Type B pancreatic cell (in vitro differentiated cells): ENCODE data around the gene TGFBR1. TPM values are rescaled to one million over a fixed set of nuclear protein-coding genes. Genes with fewer than 3 reads are reported as not detected.

Experiments used
- DNase-seq: peaks from one replicate; pipeline ENCODE4 v3.0.0; 2021; ENCODE audit warnings: mixed read lengths; ENCODE audit not compliant: unreplicated experiment; ENCODE audit errors: extremely low spot score
- H3K27ac Mint-ChIP-seq: 2 replicates; pipeline ENCODE4 v1.8.0; 2021; ENCODE audit warnings: mild to moderate bottlenecking, mixed read lengths
- H3K27me3 Mint-ChIP-seq: 2 replicates; pipeline ENCODE4 v1.8.0; 2021; ENCODE audit warnings: mixed read lengths
- H3K36me3 Mint-ChIP-seq: 2 replicates; pipeline ENCODE4 v1.8.0; 2021; ENCODE audit warnings: mixed read lengths
- H3K4me1 Mint-ChIP-seq: one replicate; pipeline ENCODE4 v1.8.0; 2021; ENCODE audit warnings: mixed read lengths; ENCODE audit not compliant: unreplicated experiment
- H3K4me3 Mint-ChIP-seq: 2 replicates; pipeline ENCODE4 v1.8.0; 2021; ENCODE audit warnings: mild to moderate bottlenecking, mixed read lengths
- H3K9me3 Mint-ChIP-seq: 2 replicates; pipeline ENCODE4 v1.8.0; 2021; ENCODE audit warnings: mixed read lengths
- total RNA-seq: library from RNA; stranded (reverse); gene quantifications from 2 replicates; pipeline ENCODE4 v1.2.1, GENCODE V29; 2021; ENCODE audit warnings: low replicate concordance
- TF ChIP-seq, protein P1 (sequence below): fragments of 200-600 bp; sonication (generic); conservative IDR thresholded peaks from 2 replicates; pipeline ENCODE4 v1.5.0; 2021; ENCODE audit warnings: antibody characterized with exemption, mild to moderate bottlenecking

Gene TGFBR1
- total RNA-seq, 1 donor from 2014 or later, result 88.1 TPM

DNA sequence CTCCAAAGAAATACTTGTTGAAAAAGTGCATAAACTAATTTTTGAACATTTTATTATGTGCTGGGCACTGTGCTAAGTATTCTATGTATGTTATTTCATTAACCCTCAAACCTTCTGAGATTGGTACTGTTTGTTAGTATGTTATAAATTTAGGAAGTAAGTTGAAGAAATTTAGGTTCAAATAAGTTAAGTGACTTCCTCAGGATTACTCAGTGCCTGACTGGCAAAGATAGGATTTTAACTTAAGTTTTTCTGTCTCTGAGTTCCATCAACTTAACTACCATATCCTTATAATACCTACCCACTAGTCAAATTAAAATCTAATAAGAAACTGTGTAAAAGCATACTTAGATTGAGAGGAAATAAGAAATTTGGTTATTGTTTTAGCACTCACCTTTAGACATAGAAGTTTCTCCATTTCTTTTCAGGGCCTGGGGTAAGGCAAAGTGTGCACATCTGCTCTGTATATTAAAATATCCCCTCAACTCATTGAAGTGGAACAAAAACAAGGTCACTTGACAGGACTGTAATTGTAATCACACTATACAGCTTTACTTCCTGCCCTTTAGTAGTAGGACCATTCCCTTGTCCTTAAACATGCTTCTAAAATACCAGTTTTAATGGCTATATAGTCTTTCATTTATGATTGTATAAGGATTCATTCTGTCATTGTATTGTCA, 15.2 kb downstream of the TGFBR1 start:
- no peaks in the 10 kb centered on the region for H3K9me3 Mint-ChIP-seq
- H3K36me3 Mint-ChIP-seq, result peaks cover 7% of the 10 kb centered on the region
- DNase-seq, result no peak
- TF ChIP-seq, protein P1, sequence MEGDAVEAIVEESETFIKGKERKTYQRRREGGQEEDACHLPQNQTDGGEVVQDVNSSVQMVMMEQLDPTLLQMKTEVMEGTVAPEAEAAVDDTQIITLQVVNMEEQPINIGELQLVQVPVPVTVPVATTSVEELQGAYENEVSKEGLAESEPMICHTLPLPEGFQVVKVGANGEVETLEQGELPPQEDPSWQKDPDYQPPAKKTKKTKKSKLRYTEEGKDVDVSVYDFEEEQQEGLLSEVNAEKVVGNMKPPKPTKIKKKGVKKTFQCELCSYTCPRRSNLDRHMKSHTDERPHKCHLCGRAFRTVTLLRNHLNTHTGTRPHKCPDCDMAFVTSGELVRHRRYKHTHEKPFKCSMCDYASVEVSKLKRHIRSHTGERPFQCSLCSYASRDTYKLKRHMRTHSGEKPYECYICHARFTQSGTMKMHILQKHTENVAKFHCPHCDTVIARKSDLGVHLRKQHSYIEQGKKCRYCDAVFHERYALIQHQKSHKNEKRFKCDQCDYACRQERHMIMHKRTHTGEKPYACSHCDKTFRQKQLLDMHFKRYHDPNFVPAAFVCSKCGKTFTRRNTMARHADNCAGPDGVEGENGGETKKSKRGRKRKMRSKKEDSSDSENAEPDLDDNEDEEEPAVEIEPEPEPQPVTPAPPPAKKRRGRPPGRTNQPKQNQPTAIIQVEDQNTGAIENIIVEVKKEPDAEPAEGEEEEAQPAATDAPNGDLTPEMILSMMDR, result no peak
- H3K27me3 Mint-ChIP-seq, result no peaks in the 10 kb centered on the region
- H3K27ac Mint-ChIP-seq, result no peak overlapping the region
- H3K4me1 Mint-ChIP-seq, result peaks cover 37% of the 10 kb centered on the region
- no peak overlapping the region for H3K4me3 Mint-ChIP-seq

DNA sequence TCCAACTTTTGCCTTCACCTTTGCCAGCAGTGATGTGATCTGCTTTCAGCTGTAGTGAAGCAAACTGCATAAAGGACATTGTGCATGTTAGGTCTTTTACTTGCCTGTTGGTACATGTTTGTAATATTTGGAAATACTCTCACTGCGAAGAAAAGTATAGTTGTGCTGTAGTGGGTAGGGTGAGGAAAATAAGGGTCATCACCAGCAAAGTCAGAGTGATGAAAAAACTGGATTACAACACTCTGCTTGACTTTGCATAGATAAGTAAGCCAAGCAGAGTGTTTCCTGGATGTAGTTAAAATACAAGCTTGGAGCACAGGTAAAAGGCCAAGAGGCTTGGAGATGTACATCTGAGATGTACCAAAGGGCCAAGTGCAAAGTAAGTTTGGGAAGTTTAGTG, 16.7 kb downstream of the TGFBR1 start:
- Mint-ChIP-seq H3K4me3 (no peak overlapping the region), H3K9me3 (no peaks in the 10 kb centered on the region), H3K27ac (no peak overlapping the region), H3K36me3 (peaks cover 7% of the 10 kb centered on the region), H3K27me3 (no peaks in the 10 kb centered on the region), H3K4me1 (peaks cover 27% of the 10 kb centered on the region)
- TF ChIP-seq, protein P1, result no peak
- DNase-seq, result no peak

DNA sequence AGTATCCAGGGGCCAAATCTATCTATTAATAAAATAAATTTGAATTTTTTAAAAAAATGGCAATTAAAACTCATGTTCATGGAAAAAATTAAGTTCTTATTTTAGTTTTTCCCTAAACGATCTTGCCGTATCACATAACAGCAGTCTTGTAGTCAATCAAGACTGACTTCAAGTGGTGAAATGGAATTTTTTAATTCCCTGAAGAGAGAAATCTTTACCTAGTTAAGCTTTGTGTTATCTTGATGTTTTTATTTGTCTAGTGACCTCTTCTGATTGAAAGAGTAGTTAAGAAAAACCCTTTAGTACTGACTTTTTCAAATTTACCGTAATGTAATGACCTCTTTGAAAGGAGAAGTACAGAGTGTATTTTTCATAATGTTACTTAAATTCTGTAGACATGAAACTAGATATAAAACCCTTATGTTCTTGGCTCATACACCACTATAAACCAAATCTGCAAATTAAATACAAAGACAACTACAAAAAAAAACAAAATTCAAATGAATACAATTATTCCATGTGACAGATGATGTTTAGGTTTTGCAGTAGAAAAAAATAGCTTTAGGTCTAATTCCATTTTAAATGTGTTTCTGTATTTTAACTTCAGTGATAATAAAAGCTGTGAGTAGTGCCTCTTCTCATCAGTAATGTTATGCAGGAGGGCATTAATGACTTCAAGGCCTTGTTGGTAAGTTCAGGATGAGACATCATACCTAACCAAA, 19.8 kb downstream of the TGFBR1 start:
- peaks cover 5% of the 10 kb centered on the region for H3K9me3 Mint-ChIP-seq
- H3K27me3 Mint-ChIP-seq, result no peaks in the 10 kb centered on the region
- DNase-seq, result no peak
- TF ChIP-seq, protein P1, result no peak
- H3K36me3 Mint-ChIP-seq, result peaks cover 11% of the 10 kb centered on the region
- no peak overlapping the region for H3K27ac Mint-ChIP-seq
- peaks cover 33% of the 10 kb centered on the region for H3K4me1 Mint-ChIP-seq
- H3K4me3 Mint-ChIP-seq, result no peak overlapping the region

DNA sequence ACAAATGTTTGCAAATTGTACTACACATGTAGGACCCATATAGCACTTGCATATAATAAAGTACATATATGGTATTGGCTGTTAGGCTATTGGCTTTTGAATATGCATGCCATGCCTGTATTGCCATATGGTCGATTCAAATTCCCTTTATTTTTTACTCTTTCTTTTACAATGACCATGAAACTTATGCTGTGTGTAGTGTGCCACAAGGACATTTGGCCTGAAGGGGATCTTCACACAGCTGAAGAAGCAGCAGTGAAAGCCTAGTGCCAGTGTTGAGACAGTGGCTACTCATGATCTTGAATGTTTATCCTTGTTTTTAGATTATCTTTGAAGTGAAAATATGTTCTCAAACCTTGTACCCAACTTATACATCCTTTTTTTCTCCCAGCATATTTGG, 20.5 kb downstream of the TGFBR1 start:
- Mint-ChIP-seq H3K27ac (no peak overlapping the region), H3K27me3 (no peaks in the 10 kb centered on the region), H3K4me3 (no peak overlapping the region), H3K4me1 (peaks cover 29% of the 10 kb centered on the region), H3K9me3 (peaks cover 5% of the 10 kb centered on the region), H3K36me3 (peaks cover 11% of the 10 kb centered on the region)
- TF ChIP-seq, protein P1, result no peak
- DNase-seq, result no peak

DNA sequence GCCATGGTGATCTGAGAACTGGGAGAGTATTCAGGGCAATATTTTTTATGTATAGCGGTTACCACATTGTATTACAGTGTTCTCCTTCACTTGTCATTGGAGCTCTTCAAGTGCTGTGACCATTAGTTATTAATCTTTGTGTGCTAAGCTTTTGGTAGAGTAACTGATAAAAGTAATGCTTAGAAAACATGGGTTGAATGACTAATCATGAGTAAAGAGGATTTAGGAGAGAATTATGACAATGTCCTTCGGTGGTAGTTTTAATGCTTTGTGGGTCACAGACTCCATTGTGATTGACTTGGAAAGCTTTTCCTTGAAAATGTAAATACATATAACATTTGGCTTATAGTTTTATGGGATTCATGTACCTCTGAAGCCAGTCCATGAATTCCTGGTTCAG, 21.4 kb downstream of the TGFBR1 start:
- no peak overlapping the region for H3K4me3 Mint-ChIP-seq
- H3K4me1 Mint-ChIP-seq, result peaks cover 22% of the 10 kb centered on the region
- no peak for DNase-seq
- peaks cover 11% of the 10 kb centered on the region for H3K36me3 Mint-ChIP-seq
- TF ChIP-seq, protein P1, result no peak
- H3K9me3 Mint-ChIP-seq, result peaks cover 5% of the 10 kb centered on the region
- no peak overlapping the region for H3K27ac Mint-ChIP-seq
- no peaks in the 10 kb centered on the region for H3K27me3 Mint-ChIP-seq
